Heart right ventricle (tissue), 16 donors: ENCODE measurements around the gene C1QTNF4. TPM values are rescaled to one million over a fixed set of nuclear protein-coding genes. Genes with fewer than 3 reads are reported as not detected.

Source experiments
- ATAC-seq, 8 donors: fragments of 200-7000 bp; cut with Tn5 transposase; one replicate each; pipeline ENCODE4 v1.9.1; 2020; ENCODE audit warnings: mild to moderate bottlenecking in 8 of 8, moderate library complexity in 8 of 8, moderate number of reproducible peaks in 1 of 8
- DNase-seq, 2 donors: peaks; one replicate each; pipeline ENCODE4 v3.0.0-alpha.2; 2020
- H3K27ac ChIP-seq, 10 donors: fragments of 200-600 bp; sonication (generic) in 2 of 10; one replicate each; pipeline versions ENCODE4 v1.5.0 to v1.8.0; 2020 to 2022; ENCODE audit warnings: mild to moderate bottlenecking in 3 of 10
- H3K27me3 ChIP-seq, 7 donors: fragments of 200-600 bp; one replicate each; pipeline ENCODE4 v1.8.0; 2021 to 2022; ENCODE audit warnings: mild to moderate bottlenecking in 2 of 7
- H3K36me3 ChIP-seq, 9 donors: fragments of 200-600 bp; sonication (generic) in 1 of 9; one replicate each; pipeline versions ENCODE4 v1.5.0 to v1.8.0; 2020 to 2022; ENCODE audit warnings: mild to moderate bottlenecking in 2 of 9
- H3K4me1 ChIP-seq, 9 donors: fragments of 200-600 bp; sonication (generic) in 1 of 9; one replicate each; pipeline versions ENCODE4 v1.5.0 to v1.8.0; 2020 to 2022; ENCODE audit warnings: mild to moderate bottlenecking in 4 of 9
- H3K4me3 ChIP-seq, 10 donors: fragments of 200-600 bp; sonication (generic) in 2 of 10; one replicate each; pipeline versions ENCODE4 v1.5.0 to v1.8.0; 2020 to 2022; ENCODE audit warnings: mild to moderate bottlenecking in 7 of 10, moderate library complexity in 2 of 10
- H3K9me3 ChIP-seq, 11 donors: fragments of 200-600 bp in 10 of 11; sonication (generic) in 2 of 11; one replicate each; pipeline versions ENCODE4 v1.5.0 to v1.8.0; 2013 to 2022; ENCODE audit warnings: mild to moderate bottlenecking in 2 of 11, control low read depth in 1 of 11, moderate library complexity in 1 of 11
- WGBS, 2 donors: extraction: QIAGEN DNeasy Blood & Tissue Kit; methylation state at CpG; one replicate each; pipeline ENCODE4 v1.1.7; 2013; ENCODE audit warnings: inconsistent platforms in 1 of 2; 5-methylcytosine and 5-hydroxymethylcytosine counted together
- intact Hi-C, 10 donors: fragments of 100-400 bp; cut with DNase I; formaldehyde crosslinking; loops; one replicate each; pipeline versions ENCODE4 v1.11.1 to v1.14.2; 2022
- polyA plus RNA-seq, 2 donors: library from polyadenylated mRNA; stranded (reverse); fragments of 200-250 nt; gene quantifications; one replicate each; pipeline ENCODE4 v1.2.3, GENCODE V29; 2013
- total RNA-seq, 10 donors: library from RNA; stranded (reverse); fragmentation: NEBNext Ultra II Directional in 3 of 10; extraction: Animal tissue kit (Norgen Biotek cat#: 25700) in 3 of 10; gene quantifications; one replicate each; pipeline versions ENCODE4 v1.2.1 to v1.2.4, GENCODE V29; 2021 to 2023
- TF ChIP-seq, protein P1 (sequence below), 9 donors: fragments of 200-600 bp; sonication (generic) in 2 of 9; IDR thresholded peaks; one replicate each; pipeline versions ENCODE4 v1.5.0 to v1.8.0; 2021 to 2022; ENCODE audit warnings: antibody characterized with exemption in 9 of 9, mild to moderate bottlenecking in 5 of 9, moderate library complexity in 1 of 9
- donor health status: Arrhythmogenic right ventricular cardiomyopathy.
- donor health status: ischemic (EF 13 %, LVEDD 7.1; RV severe dilation, severe dysfunction).
- donor health status: healthy with polysubstance abuse.
- donor health status: DM: no; HTN: yes; CAD: no.
- donor health status: DM: no; HTN: no; CAD: no.
- donor health status: ischemic (EF 25% LVEDD 6.9; RV normal size, moderate dysfunction).
- donor health status: ischemic (EF 25% LVEDD 5.7; RV mildly dilated, moderate dysfunction).
- donor health status: healthy.
- donor health status: DM: yes; HTN: yes; CAD: no.
- donor health status: Ischemic cardiomyopathy.
- donor health status: ischemic (EF 35%, LVEDD 5.7; RV mildly dilated, moderate dysfunction).
- donor health status: nonischemic (EF 11% LVEDD 7.7; RV severe dilation, severe dysfunction).
- donor health status: DM: yes; HTN: yes; CAD: no.
- donor health status: PGD.
- donor health status: ischemic (EF 29% LVEDD 5.4; RV normal size, mild dysfunction).
- donor health status: nonischemic (EF 23%, LVEDD 6.1; RV moderate dilation, normal function).

The C1QTNF4 gene
- total and polyA plus RNA-seq, 12 donors: 0.15 to 1.4 (median 0.42) TPM; not detected in 1

GRCh38 chr11:47603295-47603694 is 9.1 kb upstream of the C1QTNF4 start:
- whole genome bisulfite sequencing, 2 donors: 94 to 96% methylated on average over 4 of the region's 4 CpGs
- ATAC-seq: no peak
- Histone ChIP-seq H3K36me3 (no peaks in the 10 kb centered on the region), H3K27me3 (no peaks in the 10 kb centered on the region), H3K4me1 (peaks cover 3 to 29% (median 22%) of the 10 kb centered on the region in 9 donors), H3K9me3 (no peaks in the 10 kb centered on the region), H3K27ac (no peak overlapping the region), H3K4me3 (no peak overlapping the region)
- intact Hi-C loops: no loop called here
- TF ChIP-seq, protein P1, sequence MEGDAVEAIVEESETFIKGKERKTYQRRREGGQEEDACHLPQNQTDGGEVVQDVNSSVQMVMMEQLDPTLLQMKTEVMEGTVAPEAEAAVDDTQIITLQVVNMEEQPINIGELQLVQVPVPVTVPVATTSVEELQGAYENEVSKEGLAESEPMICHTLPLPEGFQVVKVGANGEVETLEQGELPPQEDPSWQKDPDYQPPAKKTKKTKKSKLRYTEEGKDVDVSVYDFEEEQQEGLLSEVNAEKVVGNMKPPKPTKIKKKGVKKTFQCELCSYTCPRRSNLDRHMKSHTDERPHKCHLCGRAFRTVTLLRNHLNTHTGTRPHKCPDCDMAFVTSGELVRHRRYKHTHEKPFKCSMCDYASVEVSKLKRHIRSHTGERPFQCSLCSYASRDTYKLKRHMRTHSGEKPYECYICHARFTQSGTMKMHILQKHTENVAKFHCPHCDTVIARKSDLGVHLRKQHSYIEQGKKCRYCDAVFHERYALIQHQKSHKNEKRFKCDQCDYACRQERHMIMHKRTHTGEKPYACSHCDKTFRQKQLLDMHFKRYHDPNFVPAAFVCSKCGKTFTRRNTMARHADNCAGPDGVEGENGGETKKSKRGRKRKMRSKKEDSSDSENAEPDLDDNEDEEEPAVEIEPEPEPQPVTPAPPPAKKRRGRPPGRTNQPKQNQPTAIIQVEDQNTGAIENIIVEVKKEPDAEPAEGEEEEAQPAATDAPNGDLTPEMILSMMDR (IDR thresholded peaks at IDR 0.05): no peak
- no peak for DNase-seq

GRCh38 chr11:47599902-47600301 is 5.7 kb upstream of the C1QTNF4 start:
- DNase-seq: no peak
- Histone ChIP-seq H3K9me3 (no peaks in the 10 kb centered on the region), H3K27ac (no peak overlapping the region), H3K4me1 (peaks cover 0 to 7% (median 1%) of the 10 kb centered on the region in 9 donors), H3K36me3 (no peaks in the 10 kb centered on the region), H3K27me3 (peaks cover 0 to 7% (median 2%) of the 10 kb centered on the region in 7 donors), H3K4me3 (no peak overlapping the region)
- ATAC-seq: peak in 1 of 8 donors; percentile 36
- TF ChIP-seq, protein P1 (IDR thresholded peaks at IDR 0.05): no peak
- intact Hi-C loops: no loop called here
- WGBS, 2 donors: 66 to 81% methylated on average over 4 of the region's 4 CpGs

DNA sequence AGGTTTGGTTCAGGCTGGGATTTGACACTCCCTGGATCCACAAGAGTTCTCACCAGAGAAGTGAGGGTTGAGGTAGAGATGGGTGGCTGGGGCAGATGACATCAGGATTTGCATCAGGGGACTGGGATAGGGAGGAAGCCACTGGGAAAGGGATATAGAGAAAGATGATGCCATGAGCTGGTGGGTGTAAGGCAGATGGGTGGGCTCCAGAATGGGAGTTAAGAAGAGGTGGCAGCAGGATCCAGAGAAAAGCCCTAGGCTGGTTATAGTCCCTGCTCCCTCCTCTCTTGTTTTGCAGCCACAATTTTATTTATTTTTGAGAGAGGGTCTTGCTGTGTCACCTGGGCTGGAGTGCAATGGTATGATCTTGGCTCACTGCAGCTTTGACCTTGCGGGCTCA is 1.8 kb upstream of the C1QTNF4 start:
- intact Hi-C loops: no loop called here
- DNase-seq (no peak), ATAC-seq (no peak)
- Histone ChIP-seq H3K4me3 (no peak overlapping the region), H3K36me3 (no peaks in the 10 kb centered on the region), H3K27ac (no peak overlapping the region), H3K4me1 (peaks cover 2 to 23% (median 18%) of the 10 kb centered on the region in 9 donors), H3K27me3 (peaks cover 0 to 42% (median 34%) of the 10 kb centered on the region in 7 donors), H3K9me3 (no peaks in the 10 kb centered on the region)
- TF ChIP-seq, protein P1 (IDR thresholded peaks at IDR 0.05): no peak
- 100% methylated on average over 1 of the region's 1 CpG for WGBS, 2 donors

DNA sequence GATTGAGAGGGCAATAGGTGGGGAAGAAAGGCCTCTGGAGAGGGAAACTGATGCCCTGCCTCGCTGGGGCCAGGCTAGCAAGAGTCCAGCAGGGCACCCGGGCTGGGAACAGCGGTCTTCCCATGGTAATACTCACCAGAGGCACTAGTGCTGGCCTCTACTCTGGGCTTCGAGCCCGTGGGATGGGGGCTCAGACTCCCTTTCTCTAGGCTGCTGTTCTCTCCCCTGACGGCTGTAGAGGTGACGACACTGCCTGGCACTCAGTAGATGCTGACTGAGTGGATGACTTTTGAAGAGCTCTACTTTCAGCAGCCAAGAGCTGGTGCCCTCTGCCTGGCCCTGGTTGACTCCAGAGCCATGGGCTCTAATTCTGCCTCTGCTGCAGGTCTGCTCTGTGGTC is 818 bp upstream of the C1QTNF4 start:
- ATAC-seq: peak; percentile 72 to 94 (median 84)
- 39 to 44% methylated on average over 7 of the region's 7 CpGs for WGBS, 2 donors
- peak; percentile 35 to 42 for DNase-seq
- TF ChIP-seq, protein P1 (IDR thresholded peaks at IDR 0.05): peak in 1 of 9 donors; percentile 5
- intact Hi-C loops: no loop called here
- Histone ChIP-seq H3K9me3 (no peaks in the 10 kb centered on the region), H3K27ac (no peak overlapping the region), H3K4me1 (peaks cover 2 to 23% (median 18%) of the 10 kb centered on the region in 9 donors), H3K4me3 (no peak overlapping the region), H3K27me3 (peaks cover 0 to 52% (median 42%) of the 10 kb centered on the region in 7 donors), H3K36me3 (no peaks in the 10 kb centered on the region)
